ENCODE data around the gene ZBTB39.

The ZBTB39 gene

GRCh38 chr12:56993346-56993745 lies 13.0 kb downstream of the ZBTB39 start:
- TF ChIP-seq, protein P1, sequence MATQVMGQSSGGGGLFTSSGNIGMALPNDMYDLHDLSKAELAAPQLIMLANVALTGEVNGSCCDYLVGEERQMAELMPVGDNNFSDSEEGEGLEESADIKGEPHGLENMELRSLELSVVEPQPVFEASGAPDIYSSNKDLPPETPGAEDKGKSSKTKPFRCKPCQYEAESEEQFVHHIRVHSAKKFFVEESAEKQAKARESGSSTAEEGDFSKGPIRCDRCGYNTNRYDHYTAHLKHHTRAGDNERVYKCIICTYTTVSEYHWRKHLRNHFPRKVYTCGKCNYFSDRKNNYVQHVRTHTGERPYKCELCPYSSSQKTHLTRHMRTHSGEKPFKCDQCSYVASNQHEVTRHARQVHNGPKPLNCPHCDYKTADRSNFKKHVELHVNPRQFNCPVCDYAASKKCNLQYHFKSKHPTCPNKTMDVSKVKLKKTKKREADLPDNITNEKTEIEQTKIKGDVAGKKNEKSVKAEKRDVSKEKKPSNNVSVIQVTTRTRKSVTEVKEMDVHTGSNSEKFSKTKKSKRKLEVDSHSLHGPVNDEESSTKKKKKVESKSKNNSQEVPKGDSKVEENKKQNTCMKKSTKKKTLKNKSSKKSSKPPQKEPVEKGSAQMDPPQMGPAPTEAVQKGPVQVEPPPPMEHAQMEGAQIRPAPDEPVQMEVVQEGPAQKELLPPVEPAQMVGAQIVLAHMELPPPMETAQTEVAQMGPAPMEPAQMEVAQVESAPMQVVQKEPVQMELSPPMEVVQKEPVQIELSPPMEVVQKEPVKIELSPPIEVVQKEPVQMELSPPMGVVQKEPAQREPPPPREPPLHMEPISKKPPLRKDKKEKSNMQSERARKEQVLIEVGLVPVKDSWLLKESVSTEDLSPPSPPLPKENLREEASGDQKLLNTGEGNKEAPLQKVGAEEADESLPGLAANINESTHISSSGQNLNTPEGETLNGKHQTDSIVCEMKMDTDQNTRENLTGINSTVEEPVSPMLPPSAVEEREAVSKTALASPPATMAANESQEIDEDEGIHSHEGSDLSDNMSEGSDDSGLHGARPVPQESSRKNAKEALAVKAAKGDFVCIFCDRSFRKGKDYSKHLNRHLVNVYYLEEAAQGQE (IDR thresholded peaks at IDR 0.05; ENCODE audit: insufficient replicate concordance, low read depth) = no peak
- TF ChIP-seq SPI1 (IDR thresholded peaks at IDR 0.05; ENCODE audit: borderline replicate concordance, low read depth) (no peak), POLR2AphosphoS5 (IDR thresholded peaks at IDR 0.05; ENCODE audit: low read depth) (no peak), GABPA (IDR thresholded peaks at IDR 0.05; ENCODE audit: low read depth) (no peak)
- no peak for DNase-seq (ENCODE audit: low read depth in 1 of 2, low spot score in 1 of 2)
- no peak overlapping the region for H3K4me3 ChIP-seq (replicated peaks; ENCODE audit: insufficient read depth, low read length)
- H3K27me3 ChIP-seq (ENCODE audit: insufficient read depth, poor library complexity, severe bottlenecking) = no peaks in the 10 kb centered on the region
- H3K27ac ChIP-seq (replicated peaks) = no peak overlapping the region

DNA sequence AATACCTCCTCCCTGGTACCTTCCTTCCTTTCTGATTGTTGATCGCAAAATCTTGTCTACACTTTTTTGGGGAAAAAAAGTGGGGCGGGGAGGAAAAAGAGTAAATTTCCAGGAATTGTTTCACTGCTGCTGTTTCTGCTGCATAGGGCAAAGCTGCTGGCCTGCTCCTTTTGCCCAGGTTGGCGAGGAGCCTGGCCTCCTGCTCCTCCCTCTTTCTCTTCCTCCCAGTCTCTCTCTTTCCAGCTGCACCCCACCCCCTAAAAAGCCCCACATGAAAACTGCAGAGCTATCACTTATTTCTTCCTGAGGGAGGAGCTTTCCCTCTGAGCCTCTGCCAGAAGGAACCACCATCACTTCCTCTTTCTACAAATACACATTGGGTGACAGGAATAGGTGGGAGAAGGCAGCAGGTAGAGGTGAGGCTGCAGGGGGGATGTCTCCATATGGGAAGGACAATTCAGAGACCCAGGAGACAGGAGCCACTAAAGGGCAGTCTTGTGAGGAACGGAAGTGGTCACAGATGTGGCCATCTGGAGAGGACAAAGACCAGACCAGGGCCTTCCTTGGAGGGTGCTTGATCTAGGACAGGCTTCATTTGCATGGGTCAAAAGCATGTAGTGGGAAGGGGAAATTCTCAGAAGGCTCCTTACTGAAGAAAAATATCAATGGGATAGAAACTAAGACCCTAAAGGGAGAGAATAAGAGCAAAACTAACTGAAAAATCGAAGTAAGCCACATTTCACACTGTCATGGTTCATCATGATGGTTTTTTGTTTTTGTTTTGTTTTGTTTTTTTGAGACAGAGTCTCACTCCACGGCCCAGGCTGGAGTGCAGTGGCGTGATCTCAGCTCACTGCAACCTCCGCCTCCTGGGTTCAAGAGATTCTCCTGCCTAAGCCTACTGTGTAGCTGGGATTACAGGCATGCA lies 14.8 kb downstream of the ZBTB39 start:
- DNase-seq (ENCODE audit: low read depth in 1 of 2, low spot score in 1 of 2) = peak; percentile 38 to 53
- H3K4me3 ChIP-seq (replicated peaks; ENCODE audit: insufficient read depth, low read length) = no peak overlapping the region
- H3K27ac ChIP-seq (replicated peaks) = 0 out of 2 replicates have a peak overlapping the region, but pooled peaks have one; percentile 2

DNA sequence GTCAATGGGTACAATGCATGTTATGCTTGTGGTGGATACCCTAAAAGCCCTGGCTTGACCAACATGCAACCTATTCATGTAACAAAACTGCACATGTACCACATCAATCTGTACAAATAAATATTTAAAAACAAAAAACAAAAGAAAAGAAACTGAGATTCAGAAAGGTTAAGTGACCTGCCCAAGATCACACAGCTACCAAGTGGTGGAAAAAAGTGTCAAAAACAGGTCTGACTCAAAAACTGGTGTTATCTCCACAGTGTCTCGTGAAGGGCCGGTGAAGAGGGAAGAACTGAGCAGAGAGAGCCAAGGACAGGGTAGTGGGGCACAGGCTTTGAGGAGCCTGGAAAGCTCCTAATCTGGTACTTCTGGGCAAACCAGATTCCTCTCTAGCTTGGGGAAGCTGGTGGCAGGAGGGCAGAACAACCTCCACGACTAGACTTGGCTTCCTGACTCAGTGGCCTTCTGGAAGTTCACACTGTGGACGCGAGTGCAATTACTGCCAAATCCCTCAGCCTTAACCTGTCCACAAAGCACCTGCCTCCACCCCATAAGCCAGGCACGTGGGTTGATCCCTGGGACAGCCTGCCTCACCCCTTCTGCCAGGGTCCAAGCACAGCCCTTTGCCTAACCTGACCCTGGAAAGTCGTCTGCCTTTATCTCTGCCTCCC lies 15.6 kb downstream of the ZBTB39 start:
- Histone ChIP-seq H3K27me3 (ENCODE audit: insufficient read depth, poor library complexity, severe bottlenecking) (no peaks in the 10 kb centered on the region), H3K27ac (replicated peaks) (0 out of 2 replicates have a peak overlapping the region, but pooled peaks have one; percentile 2), H3K4me3 (replicated peaks; ENCODE audit: insufficient read depth, low read length) (no peak overlapping the region)
- DNase-seq (ENCODE audit: low read depth in 1 of 2, low spot score in 1 of 2) = no peak
- TF ChIP-seq, protein P2, sequence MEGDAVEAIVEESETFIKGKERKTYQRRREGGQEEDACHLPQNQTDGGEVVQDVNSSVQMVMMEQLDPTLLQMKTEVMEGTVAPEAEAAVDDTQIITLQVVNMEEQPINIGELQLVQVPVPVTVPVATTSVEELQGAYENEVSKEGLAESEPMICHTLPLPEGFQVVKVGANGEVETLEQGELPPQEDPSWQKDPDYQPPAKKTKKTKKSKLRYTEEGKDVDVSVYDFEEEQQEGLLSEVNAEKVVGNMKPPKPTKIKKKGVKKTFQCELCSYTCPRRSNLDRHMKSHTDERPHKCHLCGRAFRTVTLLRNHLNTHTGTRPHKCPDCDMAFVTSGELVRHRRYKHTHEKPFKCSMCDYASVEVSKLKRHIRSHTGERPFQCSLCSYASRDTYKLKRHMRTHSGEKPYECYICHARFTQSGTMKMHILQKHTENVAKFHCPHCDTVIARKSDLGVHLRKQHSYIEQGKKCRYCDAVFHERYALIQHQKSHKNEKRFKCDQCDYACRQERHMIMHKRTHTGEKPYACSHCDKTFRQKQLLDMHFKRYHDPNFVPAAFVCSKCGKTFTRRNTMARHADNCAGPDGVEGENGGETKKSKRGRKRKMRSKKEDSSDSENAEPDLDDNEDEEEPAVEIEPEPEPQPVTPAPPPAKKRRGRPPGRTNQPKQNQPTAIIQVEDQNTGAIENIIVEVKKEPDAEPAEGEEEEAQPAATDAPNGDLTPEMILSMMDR (IDR thresholded peaks at IDR 0.05; ENCODE audit: insufficient read depth, low read length) = no peak
- TF ChIP-seq POLR2AphosphoS5 (IDR thresholded peaks at IDR 0.05; ENCODE audit: low read depth) = no peak
- TF ChIP-seq SPI1 (IDR thresholded peaks at IDR 0.05; ENCODE audit: borderline replicate concordance, low read depth) = no peak
- TF ChIP-seq, protein P1 (IDR thresholded peaks at IDR 0.05; ENCODE audit: insufficient replicate concordance, low read depth) = no peak
- no peak for TF ChIP-seq GABPA (IDR thresholded peaks at IDR 0.05; ENCODE audit: low read depth)

More for the DNA sequence above, 14.8 kb downstream of the ZBTB39 start:
- H3K27me3 ChIP-seq (ENCODE audit: insufficient read depth, poor library complexity, severe bottlenecking) = no peaks in the 10 kb centered on the region
- TF ChIP-seq, protein P1 (IDR thresholded peaks at IDR 0.05; ENCODE audit: insufficient replicate concordance, low read depth) = no peak
- TF ChIP-seq POLR2AphosphoS5 (IDR thresholded peaks at IDR 0.05; ENCODE audit: low read depth) = no peak
- peak; percentile 99 for TF ChIP-seq SPI1 (IDR thresholded peaks at IDR 0.05; ENCODE audit: borderline replicate concordance, low read depth)
- no peak for TF ChIP-seq GABPA (IDR thresholded peaks at IDR 0.05; ENCODE audit: low read depth)
